Right atrium auricular region (tissue), 2 donors: ENCODE results near the gene DCP1B. TPM values are rescaled to one million over a fixed set of nuclear protein-coding genes. Genes with fewer than 3 reads are reported as not detected.

ENCODE experiments used
- DNase-seq: peaks from one replicate; pipeline ENCODE4 v3.0.0-alpha.2; 2019; ENCODE audit warnings: low spot score
- H3K27ac ChIP-seq, 2 donors: fragments of 200-600 bp; sonication (generic); 1 replicate in 1 of 2; 2 replicates in 1 of 2; pipeline ENCODE4 v1.5.1; 2016 to 2019
- H3K27me3 ChIP-seq, 2 donors: fragments of 200-600 bp; sonication (generic); one replicate each; pipeline versions ENCODE4 v1.5.1 to v1.6.0; 2017 to 2019
- H3K36me3 ChIP-seq: fragments of 200-600 bp; sonication (generic); one replicate; pipeline ENCODE4 v1.5.1; 2016
- H3K4me1 ChIP-seq, 2 donors: fragments of 200-600 bp; sonication (generic); one replicate each; pipeline versions ENCODE4 v1.5.1 to v1.6.0; 2017 to 2019
- H3K4me3 ChIP-seq, 2 donors: fragments of 200-600 bp; sonication (generic); 1 replicate in 1 of 2; 2 replicates in 1 of 2; pipeline ENCODE4 v1.5.1; 2017 to 2019; ENCODE audit warnings: mild to moderate bottlenecking in 1 of 2, moderate library complexity in 1 of 2
- H3K9me3 ChIP-seq, 2 donors: fragments of 200-600 bp; sonication (generic); one replicate each; pipeline ENCODE4 v1.5.1; 2019
- total RNA-seq, 2 donors: library from RNA; depleted of rRNA; stranded (reverse); fragments of >200 nt; gene quantifications; one replicate each; pipeline ENCODE4 v1.1.0, GENCODE V29; 2016
- TF ChIP-seq, protein P1 (sequence below), 2 donors: fragments of 200-600 bp; sonication (generic); IDR thresholded peaks; one replicate each; pipeline ENCODE4 v1.5.1; 2019; ENCODE audit warnings: antibody characterized with exemption in 2 of 2

The DCP1B gene
- total RNA-seq, 2 donors from 2014 or later: 5.8 to 6.2 TPM

DNA sequence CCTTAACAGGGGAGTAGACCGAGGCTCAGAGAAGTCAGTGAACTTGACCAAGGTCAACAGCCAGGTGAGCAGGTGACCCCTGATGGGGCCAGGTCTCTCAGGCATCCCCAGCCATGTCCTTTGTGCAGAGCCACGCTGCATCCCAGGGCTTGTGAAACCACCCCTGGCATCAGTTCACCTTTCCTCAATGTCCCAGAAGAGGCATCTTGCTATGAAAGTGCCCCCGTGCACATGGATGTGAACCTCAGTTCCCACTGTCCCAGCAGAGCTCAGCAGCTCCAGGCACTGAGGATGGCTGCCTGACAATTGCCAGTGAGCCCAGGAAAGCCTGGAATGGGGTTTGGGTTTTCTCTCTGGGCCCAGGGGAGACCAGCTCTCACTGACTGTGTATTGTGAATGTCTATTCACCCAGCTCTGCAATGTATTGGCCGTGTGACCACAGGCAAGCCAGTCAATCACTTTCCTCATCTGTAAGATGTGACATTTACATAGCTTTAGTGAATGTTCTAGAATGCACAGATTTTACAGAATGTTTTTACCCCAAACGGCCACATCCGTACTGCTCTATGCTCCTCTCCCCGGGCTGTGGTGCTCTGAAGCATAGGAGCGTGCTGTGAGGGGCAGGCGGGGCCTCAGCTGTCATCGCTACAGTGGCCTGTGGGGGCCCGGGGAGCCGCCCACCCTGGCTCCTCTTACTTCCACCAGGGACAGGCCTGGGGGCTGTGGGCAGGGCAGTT is 90.7 kb downstream of the DCP1B start:
- TF ChIP-seq, protein P1, sequence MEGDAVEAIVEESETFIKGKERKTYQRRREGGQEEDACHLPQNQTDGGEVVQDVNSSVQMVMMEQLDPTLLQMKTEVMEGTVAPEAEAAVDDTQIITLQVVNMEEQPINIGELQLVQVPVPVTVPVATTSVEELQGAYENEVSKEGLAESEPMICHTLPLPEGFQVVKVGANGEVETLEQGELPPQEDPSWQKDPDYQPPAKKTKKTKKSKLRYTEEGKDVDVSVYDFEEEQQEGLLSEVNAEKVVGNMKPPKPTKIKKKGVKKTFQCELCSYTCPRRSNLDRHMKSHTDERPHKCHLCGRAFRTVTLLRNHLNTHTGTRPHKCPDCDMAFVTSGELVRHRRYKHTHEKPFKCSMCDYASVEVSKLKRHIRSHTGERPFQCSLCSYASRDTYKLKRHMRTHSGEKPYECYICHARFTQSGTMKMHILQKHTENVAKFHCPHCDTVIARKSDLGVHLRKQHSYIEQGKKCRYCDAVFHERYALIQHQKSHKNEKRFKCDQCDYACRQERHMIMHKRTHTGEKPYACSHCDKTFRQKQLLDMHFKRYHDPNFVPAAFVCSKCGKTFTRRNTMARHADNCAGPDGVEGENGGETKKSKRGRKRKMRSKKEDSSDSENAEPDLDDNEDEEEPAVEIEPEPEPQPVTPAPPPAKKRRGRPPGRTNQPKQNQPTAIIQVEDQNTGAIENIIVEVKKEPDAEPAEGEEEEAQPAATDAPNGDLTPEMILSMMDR (IDR thresholded peaks at IDR 0.05): no peak
- Histone ChIP-seq H3K27me3 (no peaks in the 10 kb centered on the region), H3K9me3 (no peaks in the 10 kb centered on the region), H3K4me3 (no peak overlapping the region), H3K4me1 (peaks cover 0 to 24% of the 10 kb centered on the region in 2 donors), H3K27ac (no peak overlapping the region), H3K36me3 (no peaks in the 10 kb centered on the region)
- peak; percentile 51 for DNase-seq

- H3K27ac ChIP-seq: no peak overlapping the region
- DNase-seq: no peak
- no peak overlapping the region for H3K4me3 ChIP-seq
- H3K4me1 ChIP-seq: peaks cover 0 to 16% of the 10 kb centered on the region in 2 donors
- H3K27me3 ChIP-seq: no peaks in the 10 kb centered on the region
- no peaks in the 10 kb centered on the region for H3K9me3 ChIP-seq
- no peaks in the 10 kb centered on the region for H3K36me3 ChIP-seq
- TF ChIP-seq, protein P1 (IDR thresholded peaks at IDR 0.05): no peak
Measured at GRCh38 chr12:1912580-1913376, 91.5 kb downstream of the DCP1B start.

DNA sequence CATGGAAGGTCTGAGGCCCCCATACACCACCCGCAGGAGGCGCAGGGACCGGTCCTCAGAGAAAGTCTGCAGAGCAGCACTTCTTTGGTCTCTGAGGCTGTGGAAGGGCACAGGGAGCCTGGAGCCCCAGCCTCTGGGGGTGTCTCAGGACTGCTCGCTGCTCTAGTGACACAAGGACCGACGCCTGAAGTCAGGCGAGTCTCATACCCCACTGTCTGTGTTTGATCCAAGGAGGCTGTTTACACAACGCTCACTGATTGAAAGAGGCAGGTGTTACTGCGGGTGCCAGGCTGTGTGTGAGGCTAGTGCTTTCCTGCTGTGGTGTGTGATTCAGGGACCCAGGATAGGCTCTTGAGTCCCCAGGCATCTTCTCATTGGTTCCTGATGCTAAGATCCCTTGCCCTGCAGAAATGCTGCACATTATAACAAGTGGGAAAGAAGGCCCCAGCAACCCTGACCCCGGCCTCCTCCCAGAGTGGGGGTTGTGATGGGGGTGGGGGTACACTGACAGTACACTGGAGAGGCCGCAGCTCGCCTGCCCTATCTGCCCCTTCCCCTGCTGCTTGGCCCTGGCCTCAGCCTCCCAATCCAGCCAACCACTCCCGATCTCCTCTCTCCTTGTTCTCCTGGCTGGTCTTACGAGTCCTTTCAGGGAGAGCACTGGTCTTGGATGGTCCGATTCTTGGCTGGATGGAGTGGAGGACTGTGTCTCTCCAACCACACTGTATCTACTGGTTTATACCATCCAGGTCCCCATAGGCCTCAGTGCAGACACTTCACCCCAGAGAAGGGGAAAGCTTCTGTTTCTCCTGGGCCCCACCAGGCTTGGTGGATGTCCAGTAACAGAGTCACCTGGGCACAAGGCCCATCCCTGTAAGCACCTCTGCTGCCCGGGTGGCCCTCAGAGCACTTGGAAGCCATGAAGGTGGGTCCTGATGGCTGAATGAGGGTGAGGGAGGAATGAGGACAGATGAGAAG is 92.4 kb downstream of the DCP1B start:
- TF ChIP-seq, protein P1 (IDR thresholded peaks at IDR 0.05): no peak
- Histone ChIP-seq H3K27me3 (no peaks in the 10 kb centered on the region), H3K4me3 (no peak overlapping the region), H3K36me3 (no peaks in the 10 kb centered on the region), H3K27ac (no peak overlapping the region), H3K9me3 (no peaks in the 10 kb centered on the region), H3K4me1 (peaks cover 0 to 8% of the 10 kb centered on the region in 2 donors)
- DNase-seq: no peak

- H3K36me3 ChIP-seq: no peaks in the 10 kb centered on the region
- H3K9me3 ChIP-seq: peaks cover 0 to 2% of the 10 kb centered on the region in 2 donors
- H3K27ac ChIP-seq: no peak overlapping the region
- no peaks in the 10 kb centered on the region for H3K4me1 ChIP-seq
- H3K27me3 ChIP-seq: no peaks in the 10 kb centered on the region
- H3K4me3 ChIP-seq: no peak overlapping the region
- no peak for DNase-seq
- TF ChIP-seq, protein P1 (IDR thresholded peaks at IDR 0.05): no peak
Measured at GRCh38 chr12:1910468-1910867, 93.8 kb downstream of the DCP1B start.

DNA sequence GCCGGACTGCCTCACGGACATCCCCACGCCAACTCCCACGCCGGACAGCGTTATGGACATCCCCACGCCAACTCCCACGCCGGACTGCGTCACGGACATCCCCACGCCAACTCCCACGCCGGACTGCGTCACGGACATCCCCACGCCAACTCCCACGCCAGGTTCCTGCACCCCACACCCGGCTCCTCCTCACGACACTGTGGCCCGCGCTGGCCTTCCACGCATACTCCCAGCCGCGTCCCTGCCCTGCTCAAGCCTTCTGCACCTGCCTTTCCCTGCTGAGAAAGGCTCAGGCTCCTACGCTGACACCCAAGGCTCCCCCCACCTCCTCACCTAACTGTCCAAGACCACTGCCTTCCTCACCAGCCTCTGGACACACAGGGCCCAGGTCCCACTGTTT is 95.5 kb downstream of the DCP1B start:
- no peaks in the 10 kb centered on the region for H3K36me3 ChIP-seq
- no peak overlapping the region for H3K4me3 ChIP-seq
- H3K27me3 ChIP-seq: no peaks in the 10 kb centered on the region
- no peak for DNase-seq
- TF ChIP-seq, protein P1 (IDR thresholded peaks at IDR 0.05): no peak
- H3K9me3 ChIP-seq: peaks cover 0 to 19% of the 10 kb centered on the region in 2 donors
- no peak overlapping the region for H3K27ac ChIP-seq
- no peaks in the 10 kb centered on the region for H3K4me1 ChIP-seq
